ENCODE results near the gene TNS2. TPM values are rescaled to one million over a fixed set of nuclear protein-coding genes. Genes with fewer than 3 reads are reported as not detected.

TNS2 gene
- total RNA-seq, 1 donor from 2014 or later = 0.24 TPM

- peaks cover 5% of the 10 kb centered on the region for H3K4me1 ChIP-seq
- H3K9me3 Mint-ChIP-seq = no peaks in the 10 kb centered on the region
- H3K4me2 ChIP-seq = no peak within 1 kb of the TSS
- H3K27ac Mint-ChIP-seq = no peak within 1 kb of the TSS
- peaks cover 20% of the 10 kb centered on the region for H3K27me3 Mint-ChIP-seq (ENCODE audit: insufficient read depth, low read depth)
- no peak within 1 kb of the TSS for H3K4me3 ChIP-seq
- H2AFZ ChIP-seq (replicated peaks) = no peak within 1 kb of the TSS
- no peaks in the 10 kb centered on the region for H3K36me3 ChIP-seq
- no peak within 1 kb of the TSS for H3K4me3 Mint-ChIP-seq
- DNase-seq (ENCODE audit: low spot score) = no peak
- H3K79me2 ChIP-seq (ENCODE audit: low read depth) = no peaks in the 10 kb centered on the region
- no peaks in the 10 kb centered on the region for H3K36me3 Mint-ChIP-seq
- H3K9ac ChIP-seq = no peak within 1 kb of the TSS
- TF ChIP-seq CTCF (IDR thresholded peaks at IDR 0.05) (no peak), EZH2phosphoT487 (IDR thresholded peaks at IDR 0.05) (no peak), EZH2 (IDR thresholded peaks at IDR 0.05) (no peak)
- peaks cover 13% of the 10 kb centered on the region for H3K27me3 ChIP-seq
- H4K20me1 ChIP-seq (ENCODE audit: low read depth) = no peaks in the 10 kb centered on the region
- no peaks in the 10 kb centered on the region for H3K9me3 ChIP-seq (ENCODE audit: low read depth)
- no peak within 1 kb of the TSS for H3K27ac ChIP-seq
- H3F3A ChIP-seq (ENCODE audit: low read depth) = no peaks in the 10 kb centered on the region
- peaks cover 50% of the 10 kb centered on the region for H3K4me1 Mint-ChIP-seq
Observed at GRCh38 chr12:53102883-53103807, 53.3 kb downstream of the TNS2 start, which contains the start of gene SOAT2. SOAT2 (plus strand) TSS chr12:53103486; CDS start chr12:53103578, 92 bp downstream.

- no peak overlapping the region for H3K27ac ChIP-seq
- H3K27me3 ChIP-seq = peaks cover 6% of the 10 kb centered on the region
- H3K4me3 ChIP-seq = no peak overlapping the region
- no peaks in the 10 kb centered on the region for H4K20me1 ChIP-seq (ENCODE audit: low read depth)
- no peak overlapping the region for H3K9ac ChIP-seq
- Mint-ChIP-seq H3K4me1 (peaks cover 42% of the 10 kb centered on the region), H3K9me3 (no peaks in the 10 kb centered on the region), H3K36me3 (no peaks in the 10 kb centered on the region), H3K4me3 (no peak overlapping the region), H3K27me3 (ENCODE audit: insufficient read depth, low read depth) (peaks cover 13% of the 10 kb centered on the region), H3K27ac (no peak overlapping the region)
- H3K4me1 ChIP-seq = no peaks in the 10 kb centered on the region
- TF ChIP-seq EZH2 (IDR thresholded peaks at IDR 0.05) = no peak
- TF ChIP-seq EZH2phosphoT487 (IDR thresholded peaks at IDR 0.05) = no peak
- TF ChIP-seq CTCF (IDR thresholded peaks at IDR 0.05) = no peak
- H3K9me3 ChIP-seq (ENCODE audit: low read depth) = no peaks in the 10 kb centered on the region
- H3F3A ChIP-seq (ENCODE audit: low read depth) = no peaks in the 10 kb centered on the region
- no peak overlapping the region for H3K4me2 ChIP-seq
- no peak overlapping the region for H2AFZ ChIP-seq (replicated peaks)
- no peak for DNase-seq (ENCODE audit: low spot score)
- H3K36me3 ChIP-seq = no peaks in the 10 kb centered on the region
- H3K79me2 ChIP-seq (ENCODE audit: low read depth) = no peaks in the 10 kb centered on the region
Observed at GRCh38 chr12:53103860-53104305, 54.0 kb downstream of the TNS2 start.

GRCh38 chr12:53105256-53105655, 55.4 kb downstream of the TNS2 start:
- no peak for DNase-seq (ENCODE audit: low spot score)
- peaks cover 7% of the 10 kb centered on the region for H3K27me3 Mint-ChIP-seq (ENCODE audit: insufficient read depth, low read depth)
- H3K27ac ChIP-seq = no peak overlapping the region
- peaks cover 36% of the 10 kb centered on the region for H3K4me1 Mint-ChIP-seq
- H3F3A ChIP-seq (ENCODE audit: low read depth) = no peaks in the 10 kb centered on the region
- no peak overlapping the region for H3K9ac ChIP-seq
- H3K4me1 ChIP-seq = no peaks in the 10 kb centered on the region
- no peaks in the 10 kb centered on the region for H3K27me3 ChIP-seq
- no peaks in the 10 kb centered on the region for H3K36me3 Mint-ChIP-seq
- peaks cover 3% of the 10 kb centered on the region for H3K9me3 Mint-ChIP-seq
- no peaks in the 10 kb centered on the region for H3K9me3 ChIP-seq (ENCODE audit: low read depth)
- no peak for TF ChIP-seq EZH2phosphoT487 (IDR thresholded peaks at IDR 0.05)
- H3K4me2 ChIP-seq = no peak overlapping the region
- H3K4me3 Mint-ChIP-seq = no peak overlapping the region
- H3K4me3 ChIP-seq = no peak overlapping the region
- no peaks in the 10 kb centered on the region for H4K20me1 ChIP-seq (ENCODE audit: low read depth)
- H3K27ac Mint-ChIP-seq = no peak overlapping the region
- H2AFZ ChIP-seq (replicated peaks) = no peak overlapping the region
- H3K36me3 ChIP-seq = no peaks in the 10 kb centered on the region
- no peaks in the 10 kb centered on the region for H3K79me2 ChIP-seq (ENCODE audit: low read depth)

Measured in neural progenitor cell (in vitro differentiated cells).